Right lobe of liver (tissue), 6 donors: ENCODE measurements around the gene AHSA1. TPM values are rescaled to one million over a fixed set of nuclear protein-coding genes. Genes with fewer than 3 reads are reported as not detected.

ENCODE experiments used
- ATAC-seq, 4 donors: fragments of 200-7000 bp; cut with Tn5 transposase; one replicate each; pipeline ENCODE4 v1.9.1; 2020; ENCODE audit warnings: mild to moderate bottlenecking in 4 of 4, moderate library complexity in 4 of 4
- DNase-seq, 3 donors: peaks; one replicate each; pipeline ENCODE4 v3.0.0-alpha.2; 2020
- H3K27ac ChIP-seq, 3 donors: fragments of 200-600 bp; one replicate each; pipeline ENCODE4 v1.8.0; 2022
- H3K27me3 ChIP-seq, 2 donors: fragments of 200-600 bp; one replicate each; pipeline ENCODE4 v1.8.0; 2022
- H3K36me3 ChIP-seq, 4 donors: fragments of 200-600 bp; sonication (generic) in 1 of 4; one replicate each; pipeline versions ENCODE4 v1.5.1 to v1.8.0; 2017 to 2022; ENCODE audit warnings: control low read depth in 1 of 4
- H3K4me1 ChIP-seq, 4 donors: fragments of 200-600 bp; sonication (generic) in 1 of 4; one replicate each; pipeline versions ENCODE4 v1.5.1 to v1.8.0; 2017 to 2022; ENCODE audit warnings: control low read depth in 1 of 4
- H3K4me3 ChIP-seq, 3 donors: fragments of 200-600 bp; one replicate each; pipeline ENCODE4 v1.8.0; 2022
- H3K9me3 ChIP-seq, 4 donors: fragments of 200-600 bp; sonication (generic) in 1 of 4; one replicate each; pipeline versions ENCODE4 v1.5.1 to v1.8.0; 2017 to 2022; ENCODE audit warnings: control low read depth in 1 of 4
- CTCF ChIP-seq, 4 donors: fragments of 200-600 bp in 3 of 4; fragments of 450-650 bp in 1 of 4; IDR thresholded peaks; one replicate each; pipeline versions ENCODE4 v1.5.1 to v1.8.0; 2016 to 2022; ENCODE audit warnings: antibody characterized with exemption in 4 of 4, mild to moderate bottlenecking in 2 of 4
- POLR2A ChIP-seq: fragments of 450-650 bp; IDR thresholded peaks from one replicate; pipeline ENCODE4 v1.6.1; 2017; ENCODE audit warnings: antibody characterized with exemption, mild to moderate bottlenecking
- WGBS: methylation state at CpG from one replicate; pipeline ENCODE4 v1.1.6; 2018; ENCODE audit warnings: low coverage, low lambda C conversion rate; ENCODE audit not compliant: insufficient coverage; ENCODE audit errors: missing lambda C conversion rate; 5-methylcytosine and 5-hydroxymethylcytosine counted together
- intact Hi-C, 2 donors: fragments of 100-400 bp; cut with DNase I; formaldehyde crosslinking; loops; one replicate each; pipeline versions ENCODE4 v1.11.2 to v1.14.1; 2022
- total RNA-seq, 6 experiments: library from RNA; depleted of rRNA in 2 of 6; stranded (reverse); fragments of >200 nt in 2 of 6; fragmentation: NEBNext Ultra II Directional in 3 of 6; extraction: Animal tissue kit (Norgen Biotek cat#: 25700) in 3 of 6; gene quantifications; one replicate each; pipeline versions ENCODE4 v1.1.0 to v1.2.4, GENCODE V29; 2016 to 2023
- donor health status: DM: no; HTN: yes; CAD: no.
- donor health status: DM: no; HTN: no; CAD: no.
- donor health status: DM: no; HTN: no; CAD: no.
- donor health status: DM: no; HTN: yes; CAD: no.
- donor health status: DM: no; HTN: yes; CAD: no.

Gene AHSA1
- total RNA-seq, 6 experiments from 2014 or later: 40.6 to 114 (median 77.6) TPM

GRCh38 chr14:77457115-77457521 lies 775 bp upstream of the AHSA1 start:
- peaks cover 7 to 36% (median 16%) of the 10 kb centered on the region in 4 donors for H3K36me3 ChIP-seq
- H3K9me3 ChIP-seq: no peaks in the 10 kb centered on the region
- no peaks in the 10 kb centered on the region for H3K27me3 ChIP-seq
- TF ChIP-seq CTCF (IDR thresholded peaks at IDR 0.05) (no peak), POLR2A (peak; percentile 73)
- peak overlapping the region; percentile 98 to 99 (median 98) for H3K27ac ChIP-seq
- DNase-seq (no peak), ATAC-seq (peak in 2 of 4 donors; percentile 0 to 3)
- H3K4me3 ChIP-seq: peak overlapping the region; percentile 72 to 83 (median 81)
- peaks cover 0 to 20% (median 4%) of the 10 kb centered on the region in 4 donors for H3K4me1 ChIP-seq
- WGBS: 0% methylated on average over 18 of the region's 18 CpGs
- intact Hi-C loops: no loop called here

GRCh38 chr14:77458249-77458950 lies 507 bp downstream of the AHSA1 start:
- TF ChIP-seq CTCF (IDR thresholded peaks at IDR 0.05) (no peak), POLR2A (no peak)
- peaks cover 7 to 40% (median 26%) of the 10 kb centered on the region in 4 donors for H3K36me3 ChIP-seq
- H3K4me3 ChIP-seq: peak overlapping the region; percentile 72 to 83 (median 81)
- WGBS: 0% methylated on average over 15 of the region's 29 CpGs
- no peaks in the 10 kb centered on the region for H3K27me3 ChIP-seq
- H3K27ac ChIP-seq: peak overlapping the region; percentile 98 to 99 (median 98)
- no peaks in the 10 kb centered on the region for H3K9me3 ChIP-seq
- DNase-seq: peak in 2 of 3 donors; percentile 46 to 50
- peak; percentile 31 to 47 (median 38) for ATAC-seq
- intact Hi-C loops: no loop called here
- peaks cover 0 to 20% (median 4%) of the 10 kb centered on the region in 4 donors for H3K4me1 ChIP-seq

GRCh38 chr14:77459072-77459723 lies 1.3 kb downstream of the AHSA1 start:
- TF ChIP-seq POLR2A: no peak
- TF ChIP-seq CTCF (IDR thresholded peaks at IDR 0.05): peak; percentile 33 to 47 (median 40)
- Histone ChIP-seq H3K4me1 (peaks cover 0 to 20% (median 4%) of the 10 kb centered on the region in 4 donors), H3K36me3 (peaks cover 7 to 48% (median 33%) of the 10 kb centered on the region in 4 donors), H3K4me3 (peak overlapping the region; percentile 72 to 83 (median 81)), H3K9me3 (no peaks in the 10 kb centered on the region), H3K27ac (peak overlapping the region in 1 of 3 donors; percentile 99), H3K27me3 (no peaks in the 10 kb centered on the region)
- 40% methylated on average over 13 of the region's 13 CpGs for WGBS
- intact Hi-C loops: no loop called here
- no peak for ATAC-seq
- DNase-seq: peak in 1 of 3 donors; percentile 47

GRCh38 chr14:77467801-77468200 lies 9.9 kb downstream of the AHSA1 start:
- intact Hi-C loops: no loop called here
- DNase-seq: no peak

More at GRCh38 chr14:77467801-77468200, 9.9 kb downstream of the AHSA1 start:
- Histone ChIP-seq H3K4me1 (no peaks in the 10 kb centered on the region), H3K36me3 (peaks cover 12 to 69% (median 44%) of the 10 kb centered on the region in 4 donors), H3K27me3 (no peaks in the 10 kb centered on the region), H3K4me3 (no peak overlapping the region), H3K27ac (no peak overlapping the region), H3K9me3 (no peaks in the 10 kb centered on the region)
- TF ChIP-seq POLR2A: no peak
- no peak for TF ChIP-seq CTCF (IDR thresholded peaks at IDR 0.05)
- no peak for ATAC-seq
- WGBS: 80% methylated on average over 4 of the region's 5 CpGs
